NOMO-1 treated with DMSO at 0.1 percent for 48 hours (cell line): Measurements from ENCODE around the gene TBC1D22A.

ENCODE experiments used
- DNase-seq: peaks from one replicate; lab custom pipeline; 2025; ENCODE audit not compliant: unreplicated experiment; lab: John Stamatoyannopoulos, UW

TBC1D22A gene

GRCh38 chr22:46902998-46903916, 140.8 kb downstream of the TBC1D22A start:
- DNase-seq, result no peak

GRCh38 chr22:46905415-46905814, 143.0 kb downstream of the TBC1D22A start:
- DNase-seq, result no peak

- no peak for DNase-seq
These were observed 143.4 kb downstream of the TBC1D22A start for GRCh38 chr22:46905834-46906233.

- DNase-seq, result no peak
These were observed 144.0 kb downstream of the TBC1D22A start for GRCh38 chr22:46906326-46907045.

GRCh38 chr22:46907241-46908215, 145.1 kb downstream of the TBC1D22A start:
- no peak for DNase-seq

DNA sequence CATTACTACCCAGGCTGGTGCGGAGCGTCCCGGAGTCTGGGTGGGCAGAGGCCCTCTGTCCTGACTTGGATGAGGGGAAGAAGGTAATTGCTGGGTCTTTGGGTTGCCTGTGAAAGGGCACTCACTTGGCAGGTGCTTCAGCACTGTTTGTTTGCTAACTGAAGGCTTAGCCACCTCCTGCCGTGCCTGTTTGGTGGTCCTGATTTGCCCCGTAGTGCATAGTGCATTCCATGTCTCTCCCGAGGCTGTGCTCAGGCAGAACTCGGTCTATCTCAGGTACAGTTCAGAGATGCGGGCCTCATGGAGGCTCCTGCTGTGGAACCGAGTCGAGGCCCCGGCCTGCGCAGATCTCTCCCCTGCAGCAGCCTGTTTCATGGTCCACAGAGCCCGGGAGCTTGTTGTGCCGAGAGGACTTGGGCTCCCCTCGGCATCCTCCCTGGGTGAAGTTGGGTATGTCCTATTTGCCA, 146.2 kb downstream of the TBC1D22A start:
- no peak for DNase-seq

GRCh38 chr22:46909237-46910030, 147.0 kb downstream of the TBC1D22A start:
- no peak for DNase-seq

GRCh38 chr22:46910624-46911023, 148.2 kb downstream of the TBC1D22A start:
- DNase-seq, result no peak

DNA sequence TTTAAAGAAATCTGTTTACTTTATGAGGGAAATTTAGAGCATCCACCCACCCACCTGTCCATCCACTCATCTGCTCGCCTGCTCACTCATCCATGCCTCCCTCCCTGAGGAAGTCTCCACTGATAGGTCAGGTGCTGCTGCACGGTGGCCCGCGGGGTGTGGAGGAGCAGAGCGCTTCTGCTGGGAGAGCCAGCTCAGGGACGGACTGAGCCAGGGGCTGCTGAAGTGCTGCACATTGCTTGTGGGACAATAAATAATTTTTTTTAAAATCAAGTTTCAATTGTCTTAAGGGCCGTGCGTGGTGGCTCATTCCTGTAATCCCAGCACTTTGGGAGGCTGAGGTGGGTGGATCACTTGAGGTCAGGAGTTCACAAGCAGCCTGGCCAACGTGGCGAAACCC, 148.9 kb downstream of the TBC1D22A start:
- DNase-seq, result no peak

- no peak for DNase-seq
These were observed 150.9 kb downstream of the TBC1D22A start for GRCh38 chr22:46913351-46913750.

- DNase-seq, result no peak
These were observed 152.0 kb downstream of the TBC1D22A start for GRCh38 chr22:46914481-46914880.

DNA sequence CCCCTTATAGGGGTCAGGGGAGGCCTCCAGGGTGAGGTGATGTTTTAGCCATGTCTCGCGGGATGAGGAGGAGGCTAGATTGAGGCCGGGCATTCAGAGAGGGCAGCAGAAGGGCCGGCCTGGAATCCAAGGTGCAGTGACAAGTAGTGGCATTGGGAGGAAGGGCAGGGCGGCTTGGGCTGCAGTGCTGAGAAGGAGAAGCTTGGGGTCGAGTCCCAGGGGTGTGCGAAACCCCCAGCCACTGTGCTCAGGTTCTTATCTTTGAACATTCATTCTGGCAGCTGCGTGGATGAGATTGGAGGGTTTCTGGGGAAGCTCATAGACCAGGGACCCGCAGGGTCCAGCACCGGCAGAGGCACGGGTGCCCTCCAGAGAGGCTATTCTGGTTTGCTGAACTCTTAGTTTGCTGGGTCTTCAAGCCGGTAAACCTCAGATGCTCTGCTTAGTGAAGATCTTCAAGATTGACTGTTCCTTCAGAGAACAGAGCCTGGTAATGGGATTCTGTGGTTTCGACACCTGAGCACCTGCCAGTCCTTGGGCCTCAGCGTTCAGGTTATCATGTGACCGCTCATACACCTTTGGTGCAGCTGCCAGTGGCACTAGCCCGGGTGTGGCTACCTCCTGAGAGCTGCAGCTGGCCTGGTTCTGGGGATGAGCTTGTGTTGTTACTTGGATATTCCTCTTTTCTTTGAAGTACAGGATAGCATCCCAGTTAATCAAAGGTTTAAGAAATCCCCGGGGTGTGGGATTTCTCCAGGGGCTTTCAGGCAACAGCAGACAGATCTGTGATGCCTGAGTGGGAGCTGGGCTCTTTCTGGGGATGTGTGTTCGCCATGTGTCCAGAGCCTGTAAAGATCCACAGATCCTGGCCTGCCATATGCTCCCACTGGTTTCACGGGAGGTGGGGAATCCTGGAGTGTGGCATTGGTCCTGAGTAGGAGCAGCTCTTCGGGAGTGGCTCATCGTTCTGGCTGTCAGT, 152.8 kb downstream of the TBC1D22A start:
- no peak for DNase-seq

- no peak for DNase-seq
These were observed 153.7 kb downstream of the TBC1D22A start for GRCh38 chr22:46915950-46916730.

DNA sequence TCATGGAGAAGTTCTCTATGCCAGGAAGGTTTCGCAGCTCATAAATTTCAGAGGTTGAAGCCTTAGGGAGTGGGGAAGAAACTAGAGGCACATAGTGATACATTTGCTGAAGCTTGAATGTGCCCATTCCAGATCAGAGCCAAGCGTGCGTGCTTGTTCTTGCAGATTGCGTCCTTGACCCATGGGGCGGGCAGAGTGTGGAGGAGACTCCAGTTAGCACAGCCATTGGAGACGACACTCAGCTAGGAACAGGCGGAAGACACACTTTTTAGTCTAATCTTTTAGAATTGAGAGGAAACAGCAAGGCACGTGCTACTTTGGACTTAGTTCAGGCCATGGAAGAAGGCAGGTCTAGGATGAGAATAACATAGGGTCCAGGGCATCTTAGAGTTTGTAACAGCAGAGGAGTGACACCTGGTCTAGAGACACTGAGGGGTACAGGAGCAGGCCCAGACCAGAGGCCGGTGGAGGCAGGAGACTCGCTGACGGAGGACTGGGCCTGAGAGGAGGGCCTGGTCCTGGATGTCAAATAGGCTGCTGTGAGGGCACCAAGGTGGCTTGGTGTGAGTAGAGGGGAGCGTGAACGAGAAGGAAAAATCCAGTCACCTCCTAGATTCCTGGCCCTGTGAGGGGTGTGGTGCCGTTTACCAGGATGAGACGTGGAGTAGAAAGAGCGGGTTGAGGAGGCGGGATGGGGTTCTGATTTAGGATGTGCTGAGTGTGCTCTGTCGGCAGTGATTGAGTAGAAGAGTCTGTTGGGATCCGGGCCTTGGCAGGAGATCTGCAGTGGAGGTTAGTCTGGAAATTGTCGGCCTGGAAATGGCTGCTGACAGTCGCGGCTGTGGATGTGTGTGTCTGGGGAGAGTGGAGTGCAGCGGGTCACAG, 154.7 kb downstream of the TBC1D22A start:
- no peak for DNase-seq

DNA sequence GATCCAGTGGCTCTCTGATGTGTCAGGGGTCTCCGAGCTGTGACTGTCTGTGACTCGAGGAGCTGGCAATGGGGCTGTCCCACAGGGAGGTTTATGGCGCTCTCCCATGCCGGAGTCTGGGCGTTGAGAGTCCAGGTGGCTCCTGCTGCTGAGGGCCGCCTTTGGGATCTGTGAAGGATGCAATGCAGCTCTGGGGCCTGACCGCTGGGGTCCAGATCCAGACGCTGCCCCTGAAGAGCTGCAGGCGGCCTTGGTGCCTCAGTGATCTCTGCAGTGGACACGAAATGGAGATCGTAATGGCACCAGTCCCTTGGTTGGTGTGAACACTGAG, 155.3 kb downstream of the TBC1D22A start:
- no peak for DNase-seq

GRCh38 chr22:46918197-46918596, 155.7 kb downstream of the TBC1D22A start:
- no peak for DNase-seq

DNA sequence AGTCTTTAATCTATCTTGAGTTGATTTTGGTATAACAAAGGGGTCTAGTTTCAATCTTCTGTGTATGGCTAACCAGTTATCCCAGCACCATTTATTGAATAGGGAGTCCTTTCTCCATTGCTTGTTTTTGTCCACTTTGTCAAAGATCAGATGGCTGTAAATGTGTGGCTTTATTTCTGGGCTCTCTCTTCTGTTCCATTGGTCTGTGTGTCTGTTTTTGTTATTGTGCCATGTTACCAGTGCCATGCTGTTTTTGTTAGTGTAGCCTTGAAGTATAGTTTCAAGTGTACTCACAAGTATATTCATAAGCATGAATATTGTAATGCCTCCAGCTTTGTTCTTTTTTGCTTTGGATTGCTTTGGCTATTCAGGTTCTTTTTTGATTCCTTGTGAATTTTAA, 159.6 kb downstream of the TBC1D22A start:
- no peak for DNase-seq
